CD14-positive monocyte (primary cell): Measurements from ENCODE around the gene NATD1. TPM values are rescaled to one million over a fixed set of nuclear protein-coding genes. Genes with fewer than 3 reads are reported as not detected.

Experiments
- DNase-seq, 3 donors: peaks; one replicate each; pipeline ENCODE4 v3.0.0-alpha.2; 2011 to 2022
- H2AFZ ChIP-seq: 2 replicates; pipeline ENCODE4 v1.6.0; 2012; ENCODE audit warnings: mild to moderate bottlenecking, low read depth, low read length, inconsistent platforms; ENCODE audit not compliant: insufficient read depth, poor library complexity, severe bottlenecking
- H3K27ac ChIP-seq, 2 donors: 1 replicate in 1 of 2; 2 replicates in 1 of 2; pipeline ENCODE4 v1.5.1; 2012 to 2013; ENCODE audit warnings: low read length in 2 of 2, control low read depth in 1 of 2, inconsistent platforms in 1 of 2, low read depth in 1 of 2, mild to moderate bottlenecking in 1 of 2
- H3K27me3 ChIP-seq, 2 donors: one replicate each; pipeline versions ENCODE4 v1.6.0 to v1.6.1; 2011 to 2013; ENCODE audit warnings: low read length in 2 of 2; ENCODE audit not compliant: control insufficient read depth in 2 of 2, insufficient read depth in 2 of 2
- H3K36me3 ChIP-seq, 2 donors: replicated peaks in 1 of 2; 1 replicate in 1 of 2; 2 replicates in 1 of 2; pipeline versions ENCODE4 v1.5.1 to v1.6.1; 2012 to 2013; ENCODE audit warnings: low read length in 2 of 2, control low read depth in 1 of 2, inconsistent platforms in 1 of 2, mild to moderate bottlenecking in 1 of 2; ENCODE audit not compliant: insufficient read depth in 2 of 2, control insufficient read depth in 1 of 2
- H3K4me1 ChIP-seq, 2 donors: 1 replicate in 1 of 2; 2 replicates in 1 of 2; pipeline versions ENCODE4 v1.5.1 to v1.6.1; 2012 to 2013; ENCODE audit warnings: low read length in 2 of 2, control low read depth in 1 of 2, inconsistent platforms in 1 of 2, mild to moderate bottlenecking in 1 of 2, moderate library complexity in 1 of 2; ENCODE audit not compliant: insufficient read depth in 2 of 2, control insufficient read depth in 1 of 2
- H3K4me2 ChIP-seq: replicated peaks from 2 replicates; pipeline ENCODE3; 2012; ENCODE audit warnings: low read length, moderate library complexity, mild to moderate bottlenecking; ENCODE audit not compliant: poor library complexity, severe bottlenecking; ENCODE audit errors: extremely low read depth
- H3K4me3 ChIP-seq, 3 experiments: fragments of 200-600 bp in 1 of 3; sonication (generic) in 1 of 3; replicated peaks in 1 of 3; 1 replicate in 2 of 3; 2 replicates in 1 of 3; pipeline ENCODE4 v1.5.1; 2011 to 2013; ENCODE audit warnings: low read length in 3 of 3, mild to moderate bottlenecking in 3 of 3, control low read depth in 2 of 3, low read depth in 2 of 3, inconsistent platforms in 1 of 3, moderate library complexity in 1 of 3
- H3K79me2 ChIP-seq: 2 replicates; pipeline ENCODE4 v1.6.0; 2012; ENCODE audit warnings: mild to moderate bottlenecking, control low read depth, inconsistent platforms, low read length, moderate library complexity; ENCODE audit not compliant: insufficient read depth
- H3K9ac ChIP-seq: 2 replicates; pipeline ENCODE4 v1.6.0; 2017; ENCODE audit warnings: low read length, mild to moderate bottlenecking; ENCODE audit not compliant: insufficient read depth, poor library complexity, severe bottlenecking
- H3K9me3 ChIP-seq, 2 donors: replicated peaks in 1 of 2; 1 replicate in 1 of 2; 2 replicates in 1 of 2; pipeline versions ENCODE4 v1.5.1 to v1.6.1; 2012 to 2013; ENCODE audit warnings: low read length in 2 of 2, control low read depth in 1 of 2; ENCODE audit not compliant: control insufficient read depth in 1 of 2, insufficient read depth in 1 of 2
- H4K20me1 ChIP-seq: 2 replicates; pipeline ENCODE4 v1.6.0; 2012; ENCODE audit warnings: mild to moderate bottlenecking, low read length, control low read depth, moderate library complexity; ENCODE audit not compliant: insufficient read depth
- H3K27ac Mint-ChIP-seq, 7 donors: one replicate each; pipeline ENCODE4 v1.8.0; 2020; ENCODE audit warnings: mild to moderate bottlenecking in 7 of 7, mixed read lengths in 7 of 7, moderate library complexity in 6 of 7, inconsistent platforms in 2 of 7
- H3K27me3 Mint-ChIP-seq, 3 donors: one replicate each; pipeline ENCODE4 v1.8.0; 2021 to 2022; ENCODE audit warnings: low read depth in 3 of 3, mild to moderate bottlenecking in 3 of 3, mixed read lengths in 3 of 3, moderate library complexity in 3 of 3, inconsistent platforms in 1 of 3
- H3K36me3 Mint-ChIP-seq, 2 donors: one replicate each; pipeline ENCODE4 v1.8.0; 2020; ENCODE audit warnings: mixed read lengths in 2 of 2, inconsistent platforms in 1 of 2, mild to moderate bottlenecking in 1 of 2
- H3K4me1 Mint-ChIP-seq: one replicate; pipeline ENCODE4 v1.8.0; 2020; ENCODE audit warnings: mild to moderate bottlenecking, mixed read lengths
- H3K4me3 Mint-ChIP-seq, 2 donors: one replicate each; pipeline ENCODE4 v1.8.0; 2020; ENCODE audit warnings: mild to moderate bottlenecking in 2 of 2, mixed read lengths in 2 of 2, moderate library complexity in 1 of 2
- H3K9me3 Mint-ChIP-seq, 7 donors: one replicate each; pipeline ENCODE4 v1.8.0; 2020 to 2022; ENCODE audit warnings: mixed read lengths in 7 of 7, mild to moderate bottlenecking in 6 of 7, moderate library complexity in 6 of 7, inconsistent platforms in 2 of 7
- WGBS: methylation state at CpG from one replicate; pipeline ENCODE4 v1.1.5; 2013; ENCODE audit warnings: missing lambda C conversion rate; ENCODE audit not compliant: insufficient coverage; 5-methylcytosine and 5-hydroxymethylcytosine counted together
- intact Hi-C, 2 donors: fragments of 100-400 bp; cut with micrococcal nuclease; formaldehyde crosslinking; loops; one replicate each; pipeline versions ENCODE4 v1.15.0 to v1.15.1; 2023
- polyA plus RNA-seq, 3 donors: library from polyadenylated mRNA; depleted of rRNA in 1 of 3; unstranded in 2 of 3; stranded (reverse) in 1 of 3; fragments of 300-500 nt in 2 of 3; fragments of >200 nt in 1 of 3; fragmentation: Illumina TruSeq in 2 of 3; gene quantifications; 1 replicate in 2 of 3; 2 replicates in 1 of 3; pipeline ENCODE4 v1.2.3, GENCODE V29; 2012 to 2021
- TF ChIP-seq, protein P1 (sequence below): fragments of 200-600 bp; IDR thresholded peaks from one replicate; pipeline ENCODE4 v1.8.0; 2022; ENCODE audit warnings: antibody characterized with exemption, mild to moderate bottlenecking

NATD1 gene
- polyA plus RNA-seq, 3 donors: 3.0 to 13.6 (median 3.8) TPM

DNA sequence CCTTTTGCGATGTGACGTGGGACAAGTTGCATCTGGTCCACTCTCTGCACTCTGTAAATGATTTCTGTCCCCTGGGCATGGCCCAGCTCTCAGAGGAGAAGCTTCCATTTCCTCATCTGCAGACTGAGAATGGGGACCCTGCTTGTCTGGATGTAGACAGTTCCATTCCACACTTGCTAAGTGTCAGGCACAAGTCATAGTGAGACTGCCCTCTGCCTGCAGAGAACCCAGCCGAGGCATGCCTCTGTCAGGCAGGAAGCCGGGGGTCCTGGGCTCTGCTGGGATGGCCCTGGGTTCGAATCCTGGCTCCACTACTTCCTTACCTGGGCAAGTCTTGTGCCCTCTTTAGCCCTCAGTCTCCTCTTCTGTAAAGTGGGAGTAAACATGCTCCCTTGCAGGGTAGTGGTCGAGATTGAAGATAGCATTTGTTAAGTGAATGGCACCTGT is 35.4 kb upstream of the NATD1 start:
- Histone ChIP-seq H3K9ac (peak overlapping the region; percentile 91), H3K79me2 (peaks cover 89% of the 10 kb centered on the region), H3K4me3 (peak overlapping the region; percentile 30 to 94 (median 90)), H3K36me3 (peaks cover 25% of the 10 kb centered on the region in 2 donors), H2AFZ (no peak overlapping the region), H3K4me1 (peaks cover 40 to 43% of the 10 kb centered on the region in 2 donors), H3K9me3 (peaks cover 0 to 11% of the 10 kb centered on the region in 2 donors), H4K20me1 (peaks cover 87% of the 10 kb centered on the region), H3K27me3 (peaks cover 0 to 3% of the 10 kb centered on the region in 2 donors), H3K4me2 (peak overlapping the region; percentile 92), H3K27ac (peak overlapping the region; percentile 99 to 100)
- Mint-ChIP-seq H3K27me3 (peaks cover 5 to 9% (median 6%) of the 10 kb centered on the region in 3 donors), H3K4me1 (peaks cover 46% of the 10 kb centered on the region), H3K27ac (peak overlapping the region; percentile 99 to 100 (median 99)), H3K9me3 (peaks cover 0 to 9% (median 2%) of the 10 kb centered on the region in 7 donors), H3K4me3 (peak overlapping the region; percentile 99 to 100), H3K36me3 (peaks cover 28 to 52% of the 10 kb centered on the region in 2 donors)
- WGBS: 9% methylated on average over 5 of the region's 6 CpGs
- TF ChIP-seq, protein P1, sequence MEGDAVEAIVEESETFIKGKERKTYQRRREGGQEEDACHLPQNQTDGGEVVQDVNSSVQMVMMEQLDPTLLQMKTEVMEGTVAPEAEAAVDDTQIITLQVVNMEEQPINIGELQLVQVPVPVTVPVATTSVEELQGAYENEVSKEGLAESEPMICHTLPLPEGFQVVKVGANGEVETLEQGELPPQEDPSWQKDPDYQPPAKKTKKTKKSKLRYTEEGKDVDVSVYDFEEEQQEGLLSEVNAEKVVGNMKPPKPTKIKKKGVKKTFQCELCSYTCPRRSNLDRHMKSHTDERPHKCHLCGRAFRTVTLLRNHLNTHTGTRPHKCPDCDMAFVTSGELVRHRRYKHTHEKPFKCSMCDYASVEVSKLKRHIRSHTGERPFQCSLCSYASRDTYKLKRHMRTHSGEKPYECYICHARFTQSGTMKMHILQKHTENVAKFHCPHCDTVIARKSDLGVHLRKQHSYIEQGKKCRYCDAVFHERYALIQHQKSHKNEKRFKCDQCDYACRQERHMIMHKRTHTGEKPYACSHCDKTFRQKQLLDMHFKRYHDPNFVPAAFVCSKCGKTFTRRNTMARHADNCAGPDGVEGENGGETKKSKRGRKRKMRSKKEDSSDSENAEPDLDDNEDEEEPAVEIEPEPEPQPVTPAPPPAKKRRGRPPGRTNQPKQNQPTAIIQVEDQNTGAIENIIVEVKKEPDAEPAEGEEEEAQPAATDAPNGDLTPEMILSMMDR: peak; percentile 45
- intact Hi-C loops: loop anchor here (1.0 to 10.0 kb wide), 3 partner anchors 8 to 244 kb away; partner anchors contain the start of genes DHRS7B (in 1 of the 2) and USP22 (in 1 of the 2)
- DNase-seq: peak in 2 of 3 donors; percentile 65 to 74

DNA sequence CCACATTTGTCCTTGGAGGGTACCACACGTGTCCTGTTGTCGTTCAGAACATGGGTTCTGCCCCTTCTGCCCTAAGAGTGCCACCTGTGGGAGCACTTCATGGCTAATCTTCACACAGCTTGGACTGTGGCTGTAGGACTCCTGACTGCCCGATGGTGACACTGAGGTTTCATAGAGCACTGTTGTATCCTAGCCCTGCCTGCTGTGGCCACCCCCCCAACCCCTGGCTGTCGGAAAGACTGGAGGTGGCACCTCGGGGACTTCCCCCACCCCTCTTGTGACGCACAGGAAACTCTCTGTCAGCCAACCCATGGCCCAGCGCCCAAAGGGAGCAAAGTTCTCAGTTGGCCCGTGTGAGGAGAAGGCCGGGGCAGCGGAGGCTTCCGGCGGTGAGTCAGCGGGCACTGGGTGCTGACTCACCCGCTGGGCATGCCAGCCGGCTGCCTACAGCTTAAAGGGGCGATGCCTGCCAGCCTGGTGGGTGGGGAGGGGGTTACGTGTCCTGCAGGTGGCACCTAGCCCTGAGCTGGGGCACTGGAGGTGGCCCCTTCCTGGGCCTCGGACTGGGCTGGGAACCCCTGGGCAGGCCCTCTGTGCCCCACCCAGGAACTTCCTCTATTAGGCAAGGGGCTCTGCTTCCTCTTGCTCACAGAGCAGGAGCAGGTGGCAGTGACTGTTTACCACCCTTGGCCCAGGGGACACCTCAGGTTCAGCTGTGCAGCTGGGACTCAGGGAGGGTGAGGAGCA is 34.7 kb upstream of the NATD1 start:
- Histone ChIP-seq H3K4me3 (peak overlapping the region; percentile 90 to 94 (median 92)), H3K4me1 (peaks cover 45 to 48% of the 10 kb centered on the region in 2 donors), H3K27ac (peak overlapping the region; percentile 99 to 100), H4K20me1 (peaks cover 86% of the 10 kb centered on the region), H3K79me2 (peaks cover 82% of the 10 kb centered on the region), H2AFZ (no peak overlapping the region), H3K9ac (peak overlapping the region; percentile 91), H3K4me2 (peak overlapping the region; percentile 92), H3K36me3 (peaks cover 17 to 19% of the 10 kb centered on the region in 2 donors), H3K27me3 (peaks cover 0 to 3% of the 10 kb centered on the region in 2 donors), H3K9me3 (peaks cover 0 to 11% of the 10 kb centered on the region in 2 donors)
- Mint-ChIP-seq H3K4me3 (peak overlapping the region; percentile 99 to 100), H3K27me3 (peaks cover 5 to 9% (median 6%) of the 10 kb centered on the region in 3 donors), H3K9me3 (peaks cover 0 to 7% (median 2%) of the 10 kb centered on the region in 7 donors), H3K27ac (peak overlapping the region; percentile 99 to 100 (median 99)), H3K4me1 (peaks cover 50% of the 10 kb centered on the region), H3K36me3 (peaks cover 27 to 47% of the 10 kb centered on the region in 2 donors)
- intact Hi-C loops: loop anchor here (1.0 to 10.0 kb wide), 3 partner anchors 8 to 243 kb away; partner anchors contain the start of genes DHRS7B (in 1 of the 2) and USP22 (in 1 of the 2)
- TF ChIP-seq, protein P1: no peak
- DNase-seq: peak; percentile 99 to 100 (median 99)
- WGBS: 0% methylated on average over 17 of the region's 18 CpGs
